ENCODE measurements around the gene ATP5MC2.

Gene ATP5MC2

GRCh38 chr12:53688134-53688533 is 12.3 kb upstream of the ATP5MC2 start:
- Histone ChIP-seq H3K4me3 (IDR thresholded peaks at IDR 0.05; ENCODE audit: insufficient read depth, low read depth, low read length) (no peak overlapping the region), H3K4me1 (ENCODE audit: low read depth, poor library complexity, severe bottlenecking) (no peaks in the 10 kb centered on the region), H3K27me3 (ENCODE audit: insufficient read depth, low read depth) (0 out of 2 replicates have a peak, but pooled peaks cover 1% of the 10 kb centered on the region), H3K79me2 (ENCODE audit: insufficient read depth, low read depth) (no peaks in the 10 kb centered on the region), H3K27ac (no peak overlapping the region), H4K20me1 (ENCODE audit: insufficient read depth) (no peaks in the 10 kb centered on the region), H3K36me3 (ENCODE audit: insufficient read depth) (no peaks in the 10 kb centered on the region), H2AFZ (ENCODE audit: low read depth) (no peak overlapping the region), H3K4me2 (no peak overlapping the region), H3K9ac (no peak overlapping the region)
- TF ChIP-seq, protein P1, sequence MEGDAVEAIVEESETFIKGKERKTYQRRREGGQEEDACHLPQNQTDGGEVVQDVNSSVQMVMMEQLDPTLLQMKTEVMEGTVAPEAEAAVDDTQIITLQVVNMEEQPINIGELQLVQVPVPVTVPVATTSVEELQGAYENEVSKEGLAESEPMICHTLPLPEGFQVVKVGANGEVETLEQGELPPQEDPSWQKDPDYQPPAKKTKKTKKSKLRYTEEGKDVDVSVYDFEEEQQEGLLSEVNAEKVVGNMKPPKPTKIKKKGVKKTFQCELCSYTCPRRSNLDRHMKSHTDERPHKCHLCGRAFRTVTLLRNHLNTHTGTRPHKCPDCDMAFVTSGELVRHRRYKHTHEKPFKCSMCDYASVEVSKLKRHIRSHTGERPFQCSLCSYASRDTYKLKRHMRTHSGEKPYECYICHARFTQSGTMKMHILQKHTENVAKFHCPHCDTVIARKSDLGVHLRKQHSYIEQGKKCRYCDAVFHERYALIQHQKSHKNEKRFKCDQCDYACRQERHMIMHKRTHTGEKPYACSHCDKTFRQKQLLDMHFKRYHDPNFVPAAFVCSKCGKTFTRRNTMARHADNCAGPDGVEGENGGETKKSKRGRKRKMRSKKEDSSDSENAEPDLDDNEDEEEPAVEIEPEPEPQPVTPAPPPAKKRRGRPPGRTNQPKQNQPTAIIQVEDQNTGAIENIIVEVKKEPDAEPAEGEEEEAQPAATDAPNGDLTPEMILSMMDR (conservative IDR thresholded peaks at IDR 0.05; ENCODE audit: low read depth, low read length) = no peak

GRCh38 chr12:53686436-53686835 is 10.6 kb upstream of the ATP5MC2 start:
- TF ChIP-seq, protein P1 (conservative IDR thresholded peaks at IDR 0.05; ENCODE audit: low read depth, low read length) = no peak
- Histone ChIP-seq H3K36me3 (ENCODE audit: insufficient read depth) (no peaks in the 10 kb centered on the region), H3K4me1 (ENCODE audit: low read depth, poor library complexity, severe bottlenecking) (no peaks in the 10 kb centered on the region), H4K20me1 (ENCODE audit: insufficient read depth) (no peaks in the 10 kb centered on the region), H3K4me3 (IDR thresholded peaks at IDR 0.05; ENCODE audit: insufficient read depth, low read depth, low read length) (no peak overlapping the region), H3K27ac (no peak overlapping the region), H3K27me3 (ENCODE audit: insufficient read depth, low read depth) (no peaks in the 10 kb centered on the region), H2AFZ (ENCODE audit: low read depth) (no peak overlapping the region), H3K79me2 (ENCODE audit: insufficient read depth, low read depth) (no peaks in the 10 kb centered on the region), H3K4me2 (no peak overlapping the region), H3K9ac (no peak overlapping the region)

DNA sequence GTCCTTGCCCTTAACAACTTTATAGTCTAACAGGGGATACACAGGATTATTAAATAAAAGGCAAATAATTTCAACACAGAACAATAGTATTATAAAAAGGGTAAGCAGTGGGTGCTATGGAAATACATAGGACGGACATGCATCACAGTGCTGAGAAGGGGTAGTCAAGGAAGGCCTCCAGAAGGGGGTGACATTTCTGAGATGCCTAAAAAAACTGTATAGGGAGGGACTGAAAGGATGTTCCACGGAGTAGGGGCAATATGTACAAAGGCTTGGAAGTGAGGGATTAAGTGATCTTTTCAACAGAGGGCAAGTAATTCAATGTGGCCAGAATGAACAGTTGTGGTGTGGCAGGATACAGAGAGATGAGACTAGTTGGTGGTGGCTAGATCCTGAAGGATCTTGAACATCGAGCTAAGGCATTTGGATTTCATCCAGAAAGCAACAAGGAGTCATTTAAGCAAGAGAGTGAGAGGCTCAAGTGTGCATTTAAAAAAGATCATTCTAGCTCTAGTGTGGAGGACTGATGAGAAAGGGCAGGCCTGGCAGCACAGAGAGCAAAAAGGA is 8.9 kb upstream of the ATP5MC2 start:
- Histone ChIP-seq H3K27me3 (ENCODE audit: insufficient read depth, low read depth) (no peaks in the 10 kb centered on the region), H3K4me2 (no peak overlapping the region), H3K4me3 (IDR thresholded peaks at IDR 0.05; ENCODE audit: insufficient read depth, low read depth, low read length) (no peak overlapping the region), H3K4me1 (ENCODE audit: low read depth, poor library complexity, severe bottlenecking) (no peaks in the 10 kb centered on the region), H3K27ac (no peak overlapping the region), H3K36me3 (ENCODE audit: insufficient read depth) (no peaks in the 10 kb centered on the region), H2AFZ (ENCODE audit: low read depth) (no peak overlapping the region), H3K9ac (no peak overlapping the region), H4K20me1 (ENCODE audit: insufficient read depth) (no peaks in the 10 kb centered on the region), H3K79me2 (ENCODE audit: insufficient read depth, low read depth) (no peaks in the 10 kb centered on the region)
- TF ChIP-seq, protein P1 (conservative IDR thresholded peaks at IDR 0.05; ENCODE audit: low read depth, low read length) = no peak

- Histone ChIP-seq H3K79me2 (ENCODE audit: insufficient read depth, low read depth) (no peaks in the 10 kb centered on the region), H2AFZ (ENCODE audit: low read depth) (no peak overlapping the region), H3K4me2 (no peak overlapping the region), H3K4me3 (IDR thresholded peaks at IDR 0.05; ENCODE audit: insufficient read depth, low read depth, low read length) (no peak overlapping the region), H3K4me1 (ENCODE audit: low read depth, poor library complexity, severe bottlenecking) (no peaks in the 10 kb centered on the region), H3K27ac (no peak overlapping the region), H3K36me3 (ENCODE audit: insufficient read depth) (no peaks in the 10 kb centered on the region), H3K9ac (no peak overlapping the region), H4K20me1 (ENCODE audit: insufficient read depth) (no peaks in the 10 kb centered on the region), H3K27me3 (ENCODE audit: insufficient read depth, low read depth) (peaks cover 4% of the 10 kb centered on the region; the same call in 1 of the 2 replicates)
- TF ChIP-seq, protein P1 (conservative IDR thresholded peaks at IDR 0.05; ENCODE audit: low read depth, low read length) = no peak
These were observed 8.1 kb upstream of the ATP5MC2 start for GRCh38 chr12:53683983-53684382.

Measured in KMS-11 (cell line).